Activated CD8-positive, alpha-beta memory T cell treated with anti-CD3 and anti-CD28 coated beads, Interleukin-2, amount 50 U/mL, for 24 hours (primary cell): ENCODE data around the gene OR8U1.
"Not testable (repeated sequence)": the region's sequence is repeated elsewhere in the genome, so short reads cannot be mapped to it uniquely, and the experiment has no call there.

Experiments
- DNase-seq: peaks from one replicate; pipeline ENCODE4 v3.0.0-alpha.2; 2020; ENCODE audit errors: extremely low read depth

OR8U1 gene

GRCh38 chr11:56375324-56375723, at the start of gene OR8U1:
Gene OR8U1 (plus strand): TSS chr11:56375624. CDS start chr11:56375624, 0 bp downstream.
- no peak for DNase-seq

GRCh38 chr11:56331861-56332491, 43.4 kb upstream of the OR8U1 start:
- no peak for DNase-seq

DNA sequence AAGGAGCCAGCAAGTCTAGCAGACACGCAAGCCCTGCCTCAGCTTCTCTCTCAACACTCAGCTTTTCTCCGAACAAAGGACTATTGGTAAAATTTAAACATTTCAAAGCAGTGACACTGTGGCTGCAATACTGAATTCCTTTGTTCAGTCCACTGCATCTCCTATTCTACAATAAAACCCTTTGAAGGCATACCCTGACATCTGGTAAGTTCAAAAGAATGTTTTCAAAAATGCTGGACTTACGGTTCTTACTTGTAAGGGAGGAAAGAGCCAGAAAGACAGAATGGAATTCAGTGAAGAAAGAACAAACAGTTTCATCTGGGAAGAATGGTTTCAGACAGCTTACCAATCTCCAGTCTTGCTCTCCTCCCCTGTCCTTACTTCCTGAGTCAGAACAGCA, 42.3 kb upstream of the OR8U1 start:
- no peak for DNase-seq

GRCh38 chr11:56340289-56340688, 35.1 kb upstream of the OR8U1 start:
- DNase-seq, result no peak

DNA sequence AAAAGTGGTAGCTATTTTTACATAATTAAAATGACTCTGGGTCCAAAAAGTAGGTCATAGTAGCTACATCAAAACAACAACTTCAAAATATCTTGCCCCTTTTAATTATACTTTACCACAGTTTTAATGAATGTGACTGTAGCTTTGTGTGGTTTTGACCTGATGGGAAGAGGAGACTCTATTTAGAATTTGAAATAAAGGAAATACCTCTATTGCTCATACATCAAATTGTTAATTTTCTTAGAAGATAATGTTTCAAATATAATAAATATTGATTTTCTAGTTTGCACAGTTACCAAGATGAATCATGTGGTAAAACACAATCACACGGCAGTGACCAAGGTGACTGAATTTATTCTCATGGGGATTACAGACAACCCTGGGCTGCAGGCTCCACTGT, 29.7 kb upstream of the OR8U1 start, which contains the start of gene OR8K1:
Gene OR8K1 (plus strand): TSS at position 301 of the 400 bp plus-strand sequence. CDS start 0 bp downstream, at position 301.
- no peak for DNase-seq

- no peak for DNase-seq
These were observed 21.4 kb upstream of the OR8U1 start, which contains the start of gene OR8J1 for GRCh38 chr11:56353991-56354390. Gene OR8J1 (plus strand): TSS chr11:56354291. CDS start chr11:56360247, 5,956 bp downstream.

- no peak for DNase-seq
These were observed 4.7 kb downstream of the OR8U1 start for GRCh38 chr11:56380120-56380519.

- DNase-seq, result no peak
These were observed 19.0 kb downstream of the OR8U1 start for GRCh38 chr11:56394381-56394780.

- no peak for DNase-seq
These were observed 20.6 kb downstream of the OR8U1 start for GRCh38 chr11:56396047-56396446.

GRCh38 chr11:56401858-56402461, 26.5 kb downstream of the OR8U1 start:
- not testable (repeated sequence) for DNase-seq

DNA sequence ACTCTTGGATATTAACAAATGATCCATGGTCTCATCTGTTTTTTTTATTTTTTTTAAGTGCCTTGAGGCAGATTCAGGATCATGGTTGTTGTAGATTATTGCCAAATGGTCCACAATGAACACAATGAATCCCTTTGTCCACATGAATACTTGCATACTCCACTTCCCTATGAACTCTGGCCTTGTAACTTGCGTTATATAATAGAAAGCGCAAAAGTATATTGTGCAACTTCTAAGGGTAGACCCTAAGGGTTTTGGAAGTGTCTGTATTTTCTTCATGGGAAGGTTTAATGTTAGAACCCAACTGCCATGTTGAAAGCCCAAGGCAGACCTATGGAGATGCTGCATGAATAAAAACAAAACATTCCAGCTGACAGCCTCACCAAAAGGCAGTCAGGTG, 29.0 kb downstream of the OR8U1 start:
- DNase-seq, result no peak

DNA sequence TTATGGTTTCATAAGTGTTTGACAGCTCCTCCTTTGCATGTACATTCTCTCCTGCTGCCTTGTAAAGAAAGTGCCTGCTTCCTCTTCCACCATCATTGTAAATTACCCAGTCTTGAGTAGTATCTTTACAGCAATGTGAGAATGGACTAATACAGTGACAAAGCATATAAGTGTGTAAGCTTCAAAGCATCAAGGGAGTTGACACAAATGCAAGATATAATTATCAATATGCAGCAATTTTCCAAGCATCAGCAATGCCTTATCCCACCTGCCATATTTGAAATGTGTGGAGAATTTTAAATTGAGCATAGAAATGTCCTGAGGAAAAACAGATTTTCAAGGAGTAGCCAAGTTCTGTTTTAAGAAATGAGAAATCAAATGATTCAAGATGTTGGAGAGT, 35.4 kb downstream of the OR8U1 start:
- no peak for DNase-seq

GRCh38 chr11:56412396-56412795, 37.0 kb downstream of the OR8U1 start, which contains the start of gene OR5AL1:
Gene OR5AL1 (plus strand): TSS chr11:56412696.
- no peak for DNase-seq
